ENCODE data around the gene NDUFB4.

The NDUFB4 gene

DNA sequence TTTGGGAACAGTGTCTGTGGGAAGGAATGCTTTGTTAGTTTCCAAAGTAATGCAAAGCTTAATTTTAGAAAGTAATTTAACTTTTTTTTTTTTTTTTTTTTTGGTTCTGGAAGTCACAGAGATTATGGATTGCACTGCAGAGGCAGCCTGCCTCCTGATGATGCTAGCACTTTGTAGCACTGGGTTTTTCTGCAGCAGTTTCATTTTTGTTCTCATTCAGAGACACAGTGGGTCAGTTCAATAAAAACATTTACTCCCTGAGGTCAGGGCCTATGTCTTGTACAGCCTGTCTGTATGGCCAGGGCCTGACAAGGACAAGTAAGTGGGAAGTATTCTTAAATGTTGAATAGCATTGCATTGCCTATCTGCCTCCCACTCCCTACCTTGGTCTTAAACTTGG lies 39.0 kb upstream of the NDUFB4 start:
- Mint-ChIP-seq H3K27ac (no peak overlapping the region), H3K4me3 (no peak overlapping the region), H3K36me3 (ENCODE audit: low read depth) (no peaks in the 10 kb centered on the region), H3K27me3 (ENCODE audit: low read depth, poor library complexity) (no peaks in the 10 kb centered on the region), H3K4me1 (peaks cover 51% of the 10 kb centered on the region), H3K9me3 (no peaks in the 10 kb centered on the region)
- no peak for DNase-seq
- TF ChIP-seq, protein P1, sequence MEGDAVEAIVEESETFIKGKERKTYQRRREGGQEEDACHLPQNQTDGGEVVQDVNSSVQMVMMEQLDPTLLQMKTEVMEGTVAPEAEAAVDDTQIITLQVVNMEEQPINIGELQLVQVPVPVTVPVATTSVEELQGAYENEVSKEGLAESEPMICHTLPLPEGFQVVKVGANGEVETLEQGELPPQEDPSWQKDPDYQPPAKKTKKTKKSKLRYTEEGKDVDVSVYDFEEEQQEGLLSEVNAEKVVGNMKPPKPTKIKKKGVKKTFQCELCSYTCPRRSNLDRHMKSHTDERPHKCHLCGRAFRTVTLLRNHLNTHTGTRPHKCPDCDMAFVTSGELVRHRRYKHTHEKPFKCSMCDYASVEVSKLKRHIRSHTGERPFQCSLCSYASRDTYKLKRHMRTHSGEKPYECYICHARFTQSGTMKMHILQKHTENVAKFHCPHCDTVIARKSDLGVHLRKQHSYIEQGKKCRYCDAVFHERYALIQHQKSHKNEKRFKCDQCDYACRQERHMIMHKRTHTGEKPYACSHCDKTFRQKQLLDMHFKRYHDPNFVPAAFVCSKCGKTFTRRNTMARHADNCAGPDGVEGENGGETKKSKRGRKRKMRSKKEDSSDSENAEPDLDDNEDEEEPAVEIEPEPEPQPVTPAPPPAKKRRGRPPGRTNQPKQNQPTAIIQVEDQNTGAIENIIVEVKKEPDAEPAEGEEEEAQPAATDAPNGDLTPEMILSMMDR (IDR thresholded peaks at IDR 0.05): no peak

DNA sequence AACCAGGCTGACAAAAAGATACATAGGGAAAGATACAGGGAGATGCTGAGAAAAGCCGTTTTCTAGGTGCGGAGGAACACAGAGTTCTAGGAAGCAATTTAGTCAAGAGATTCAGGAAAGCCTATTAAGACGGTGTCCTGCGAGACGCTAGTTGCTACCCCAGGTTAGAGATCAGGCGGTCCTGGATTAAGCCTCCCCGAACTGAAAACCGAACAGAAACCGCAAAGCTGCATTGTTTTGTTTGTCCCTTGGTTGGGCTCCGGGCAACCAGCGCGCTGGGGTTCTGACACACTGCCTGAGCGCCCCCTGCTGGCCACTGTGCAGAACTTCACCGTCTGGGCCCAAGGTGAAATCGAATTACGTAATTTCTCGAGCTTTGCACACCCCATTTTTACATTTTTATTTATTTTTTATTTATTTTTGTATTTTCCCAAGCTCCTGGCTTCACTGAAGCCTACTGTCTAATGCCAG lies 37.3 kb upstream of the NDUFB4 start:
- H3K27ac Mint-ChIP-seq: peak overlapping the region; percentile 100
- peaks cover 51% of the 10 kb centered on the region for H3K4me1 Mint-ChIP-seq
- H3K36me3 Mint-ChIP-seq (ENCODE audit: low read depth): no peaks in the 10 kb centered on the region
- TF ChIP-seq, protein P1 (IDR thresholded peaks at IDR 0.05): peak; percentile 98
- no peaks in the 10 kb centered on the region for H3K27me3 Mint-ChIP-seq (ENCODE audit: low read depth, poor library complexity)
- peak; percentile 90 for DNase-seq
- H3K9me3 Mint-ChIP-seq: no peaks in the 10 kb centered on the region
- H3K4me3 Mint-ChIP-seq: peak overlapping the region; percentile 89

DNA sequence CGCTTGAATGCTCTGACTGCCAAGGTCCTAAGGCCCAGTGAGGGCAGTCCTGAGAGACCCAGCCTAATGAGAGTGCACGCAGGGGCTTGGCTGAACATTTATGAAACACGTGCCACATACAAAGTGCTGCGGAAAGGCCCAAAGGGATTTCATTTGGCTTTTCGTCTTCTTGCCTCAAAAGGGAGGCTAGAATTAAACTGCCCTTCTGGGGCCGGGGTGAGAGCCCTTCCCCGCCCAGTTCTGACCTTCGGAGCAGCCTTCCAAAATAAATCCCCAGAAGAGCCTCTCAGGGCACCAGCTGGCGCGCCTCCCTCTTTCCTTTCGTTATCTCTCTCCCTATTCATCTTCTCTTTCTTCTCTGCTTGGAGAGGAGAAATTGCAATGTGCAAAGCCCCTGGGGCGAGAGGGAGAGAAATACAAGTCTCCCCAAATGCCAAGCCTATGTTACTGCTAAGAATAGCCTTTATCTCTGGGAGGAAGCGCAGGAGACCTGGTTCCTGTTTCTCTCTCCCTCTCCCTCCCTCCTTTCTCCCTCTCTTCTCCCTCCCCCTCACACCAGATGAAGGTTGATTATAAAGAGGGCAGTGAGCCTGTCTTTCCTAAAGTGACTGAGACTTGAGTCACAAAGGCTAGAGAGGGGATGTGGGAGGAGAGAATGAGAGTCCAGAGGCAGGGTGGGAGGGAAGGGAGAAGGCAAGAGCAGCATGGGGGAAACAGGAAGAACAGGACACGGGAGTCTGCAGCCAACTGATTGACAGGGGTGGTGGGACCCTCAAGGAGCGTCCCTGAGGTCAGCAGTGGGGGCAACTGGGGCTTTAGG lies 36.7 kb upstream of the NDUFB4 start:
- peak overlapping the region; percentile 89 for H3K4me3 Mint-ChIP-seq
- no peaks in the 10 kb centered on the region for H3K36me3 Mint-ChIP-seq (ENCODE audit: low read depth)
- peaks cover 51% of the 10 kb centered on the region for H3K4me1 Mint-ChIP-seq
- TF ChIP-seq, protein P1 (IDR thresholded peaks at IDR 0.05): peak; percentile 35
- H3K27me3 Mint-ChIP-seq (ENCODE audit: low read depth, poor library complexity): no peaks in the 10 kb centered on the region
- peak overlapping the region; percentile 99 for H3K27ac Mint-ChIP-seq
- H3K9me3 Mint-ChIP-seq: no peaks in the 10 kb centered on the region
- peak; percentile 41 for DNase-seq

DNA sequence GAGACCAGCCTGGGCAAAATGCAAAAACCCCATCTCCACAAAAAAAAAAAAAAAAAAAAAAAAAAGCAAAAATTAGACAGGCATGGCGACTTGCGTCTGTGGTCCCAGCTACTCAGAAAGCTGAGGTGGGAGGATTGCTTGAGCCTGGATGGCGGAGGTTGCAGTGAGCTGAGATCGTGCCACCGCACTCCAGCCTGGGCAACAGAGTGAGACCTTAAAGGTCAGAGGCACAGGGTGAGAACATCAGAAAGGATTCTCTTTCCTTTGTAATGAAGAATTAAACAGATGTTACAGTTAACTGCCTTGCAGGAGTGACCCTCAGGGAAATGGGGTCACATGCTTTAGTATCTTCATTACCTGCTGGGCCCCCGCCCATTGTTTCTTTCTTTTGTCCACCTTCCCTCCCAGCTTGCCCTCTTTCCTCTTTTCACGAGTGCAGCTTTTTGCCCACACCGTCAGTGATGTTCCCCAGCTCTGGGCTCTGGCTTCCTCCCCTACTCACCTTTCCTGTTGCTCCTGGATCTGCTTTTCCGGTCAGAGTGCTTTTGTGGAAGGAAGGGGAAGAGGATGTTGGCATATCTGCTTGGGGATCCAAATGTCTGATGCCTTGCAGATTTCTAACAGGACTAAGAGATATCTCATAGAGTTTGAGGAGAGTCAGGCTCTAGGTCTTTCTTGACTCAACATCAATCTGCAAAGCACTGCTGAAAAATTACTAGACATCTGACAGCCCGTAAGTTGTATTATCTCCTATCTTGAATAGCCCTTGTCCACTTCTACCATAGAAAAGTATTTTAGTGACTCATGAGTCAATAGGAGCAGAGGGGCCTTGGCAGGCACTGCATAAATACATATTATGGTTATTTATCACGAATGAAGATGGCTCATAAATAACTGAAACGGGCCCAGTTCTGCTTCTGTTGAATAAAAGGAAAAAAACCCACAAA lies 35.6 kb upstream of the NDUFB4 start:
- no peaks in the 10 kb centered on the region for H3K9me3 Mint-ChIP-seq
- H3K27me3 Mint-ChIP-seq (ENCODE audit: low read depth, poor library complexity): no peaks in the 10 kb centered on the region
- no peaks in the 10 kb centered on the region for H3K36me3 Mint-ChIP-seq (ENCODE audit: low read depth)
- peak overlapping the region; percentile 93 for H3K27ac Mint-ChIP-seq
- peaks cover 51% of the 10 kb centered on the region for H3K4me1 Mint-ChIP-seq
- TF ChIP-seq, protein P1 (IDR thresholded peaks at IDR 0.05): no peak
- no peak for DNase-seq
- H3K4me3 Mint-ChIP-seq: peak overlapping the region; percentile 89

DNA sequence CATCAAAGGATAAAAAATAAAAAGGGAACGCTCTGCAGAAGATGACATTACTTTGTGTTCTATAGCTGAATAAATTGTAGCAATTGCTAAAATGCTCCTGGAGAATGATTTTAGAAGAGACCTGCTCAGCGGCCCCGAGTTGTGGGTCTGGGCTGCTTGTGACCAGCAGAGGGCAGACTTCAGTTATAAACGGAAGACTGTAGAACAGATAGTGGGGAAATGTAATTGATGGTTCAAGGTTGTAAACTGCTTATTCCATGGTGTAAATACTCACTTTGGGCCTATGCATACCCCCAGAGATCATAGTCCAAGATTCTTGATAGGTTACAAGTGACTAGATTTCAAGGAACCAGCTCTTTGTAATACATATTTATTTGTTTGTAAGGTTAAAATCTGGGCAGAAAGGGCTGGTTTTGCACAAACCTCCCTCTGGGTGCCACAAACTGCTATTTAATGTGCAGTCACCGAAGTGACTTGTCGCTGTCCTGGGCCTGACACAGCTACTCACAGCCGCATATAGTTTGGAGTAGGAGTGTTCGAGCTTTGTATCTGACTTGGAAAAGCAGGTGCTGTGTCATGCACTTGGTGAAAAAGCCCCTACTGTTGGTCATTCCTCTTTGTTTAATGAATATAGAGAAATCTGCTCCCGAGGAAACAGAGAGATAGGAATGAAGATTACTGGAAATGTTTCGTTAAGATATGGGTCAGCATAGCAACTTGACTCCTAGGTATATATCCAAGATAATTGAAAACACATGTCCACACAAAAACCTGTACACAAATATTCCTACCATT lies 34.7 kb upstream of the NDUFB4 start:
- Mint-ChIP-seq H3K27ac (peak overlapping the region; percentile 26), H3K27me3 (ENCODE audit: low read depth, poor library complexity) (no peaks in the 10 kb centered on the region), H3K4me1 (peaks cover 57% of the 10 kb centered on the region), H3K9me3 (no peaks in the 10 kb centered on the region), H3K4me3 (peak overlapping the region; percentile 39), H3K36me3 (ENCODE audit: low read depth) (no peaks in the 10 kb centered on the region)
- TF ChIP-seq, protein P1 (IDR thresholded peaks at IDR 0.05): peak; percentile 85
- peak; percentile 75 for DNase-seq
